Right cardiac atrium (tissue), 5 donors: ENCODE data around the gene LAMTOR3. TPM values are rescaled to one million over a fixed set of nuclear protein-coding genes. Genes with fewer than 3 reads are reported as not detected.

ENCODE experiments used
- ATAC-seq, 2 donors: fragments of 200-7000 bp; cut with Tn5 transposase; one replicate each; pipeline versions ENCODE4 v1.8.0 to v1.9.1; 2020; ENCODE audit warnings: moderate library complexity in 2 of 2, mild to moderate bottlenecking in 1 of 2
- DNase-seq, 3 donors: peaks; one replicate each; pipeline ENCODE4 v3.0.0-alpha.2; 2020
- H3K27ac ChIP-seq: one replicate; pipeline ENCODE4 v1.5.1; 2013; ENCODE audit warnings: mild to moderate bottlenecking, low read length, control low read depth, moderate library complexity
- H3K27me3 ChIP-seq: one replicate; pipeline ENCODE4 v1.6.1; 2013; ENCODE audit not compliant: control insufficient read depth, insufficient read depth
- H3K4me1 ChIP-seq: one replicate; pipeline ENCODE4 v1.6.1; 2013; ENCODE audit warnings: low read length; ENCODE audit not compliant: control insufficient read depth, insufficient read depth
- H3K4me3 ChIP-seq: one replicate; pipeline ENCODE4 v1.5.1; 2013; ENCODE audit warnings: low read length, control low read depth
- H3K9me3 ChIP-seq: one replicate; pipeline ENCODE4 v1.6.1; 2013; ENCODE audit warnings: low read length; ENCODE audit not compliant: control insufficient read depth
- WGBS: extraction: QIAGEN DNeasy Blood & Tissue Kit; methylation state at CpG from one replicate; pipeline ENCODE4 v1.1.7; 2013; 5-methylcytosine and 5-hydroxymethylcytosine counted together
- intact Hi-C, 4 donors: fragments of 100-400 bp; cut with DNase I; formaldehyde crosslinking; loops; one replicate each; pipeline versions ENCODE4 v1.11.0 to v1.14.0; 2022 to 2023
- polyA plus RNA-seq: library from polyadenylated mRNA; stranded (reverse); fragments of 200-250 nt; gene quantifications from one replicate; pipeline ENCODE4 v1.2.3, GENCODE V29; 2013
- total RNA-seq, 4 donors: library from RNA; stranded (reverse); fragmentation: NEBNext Ultra II Directional; extraction: Animal tissue kit (Norgen Biotek cat#: 25700); gene quantifications; one replicate each; pipeline ENCODE4 v1.2.1, GENCODE V29; 2021
- donor health status: healthy with polysubstance abuse.
- donor health status: DM: no; HTN: yes; CAD: no.
- donor health status: DM: no; HTN: no; CAD: no.
- donor health status: DM: no; HTN: yes; CAD: no; lungs with severe emphysema.
- donor health status: DM: yes; HTN: yes; CAD: no.

LAMTOR3 gene
- total and polyA plus RNA-seq, 5 donors: 24.9 to 46.7 (median 32.5) TPM

- Histone ChIP-seq H3K4me1 (no peaks in the 10 kb centered on the region), H3K4me3 (no peak overlapping the region), H3K27me3 (no peaks in the 10 kb centered on the region), H3K9me3 (no peaks in the 10 kb centered on the region), H3K27ac (no peak overlapping the region)
- WGBS: 88% methylated on average over 4 of the region's 4 CpGs
- ATAC-seq (no peak), DNase-seq (no peak)
- intact Hi-C loops: no loop called here
These were observed 45.6 kb downstream of the LAMTOR3 start for GRCh38 chr4:99848591-99849001.

GRCh38 chr4:99847362-99847976, 46.8 kb downstream of the LAMTOR3 start:
- no peaks in the 10 kb centered on the region for H3K4me1 ChIP-seq
- intact Hi-C loops: no loop called here
- H3K4me3 ChIP-seq: no peak overlapping the region
- DNase-seq (no peak), ATAC-seq (no peak)
- WGBS: 88% methylated on average over 10 of the region's 10 CpGs
- no peak overlapping the region for H3K27ac ChIP-seq
- H3K9me3 ChIP-seq: no peaks in the 10 kb centered on the region
- no peaks in the 10 kb centered on the region for H3K27me3 ChIP-seq

- WGBS: 64% methylated on average over 1 of the region's 1 CpG
- no peak overlapping the region for H3K27ac ChIP-seq
- H3K27me3 ChIP-seq: no peaks in the 10 kb centered on the region
- ATAC-seq (no peak), DNase-seq (no peak)
- no peaks in the 10 kb centered on the region for H3K4me1 ChIP-seq
- intact Hi-C loops: no loop called here
- H3K4me3 ChIP-seq: no peak overlapping the region
- H3K9me3 ChIP-seq: no peaks in the 10 kb centered on the region
These were observed 47.3 kb downstream of the LAMTOR3 start for GRCh38 chr4:99846891-99847290.

- H3K4me3 ChIP-seq: no peak overlapping the region
- WGBS: 80% methylated on average over 2 of the region's 2 CpGs
- no peaks in the 10 kb centered on the region for H3K9me3 ChIP-seq
- no peak for ATAC-seq
- DNase-seq: no peak
- H3K27me3 ChIP-seq: no peaks in the 10 kb centered on the region
- no peaks in the 10 kb centered on the region for H3K4me1 ChIP-seq
- H3K27ac ChIP-seq: no peak overlapping the region
- intact Hi-C loops: no loop called here
These were observed 48.3 kb downstream of the LAMTOR3 start for GRCh38 chr4:99845708-99846469.

- H3K4me1 ChIP-seq: no peaks in the 10 kb centered on the region
- ATAC-seq (no peak), DNase-seq (no peak)
- intact Hi-C loops: no loop called here
- 66% methylated on average over 1 of the region's 1 CpG for WGBS
- H3K4me3 ChIP-seq: no peak overlapping the region
- no peaks in the 10 kb centered on the region for H3K27me3 ChIP-seq
- H3K9me3 ChIP-seq: no peaks in the 10 kb centered on the region
- H3K27ac ChIP-seq: no peak overlapping the region
These were observed 49.0 kb downstream of the LAMTOR3 start for GRCh38 chr4:99845179-99845578.

GRCh38 chr4:99844048-99844447, 50.2 kb downstream of the LAMTOR3 start:
- intact Hi-C loops: no loop called here
- DNase-seq (no peak), ATAC-seq (no peak)
- Histone ChIP-seq H3K27me3 (no peaks in the 10 kb centered on the region), H3K4me1 (no peaks in the 10 kb centered on the region), H3K4me3 (no peak overlapping the region), H3K9me3 (no peaks in the 10 kb centered on the region), H3K27ac (no peak overlapping the region)
- 82% methylated on average over 7 of the region's 7 CpGs for WGBS

- no peak for DNase-seq
- Histone ChIP-seq H3K27ac (no peak overlapping the region), H3K9me3 (no peaks in the 10 kb centered on the region), H3K4me1 (no peaks in the 10 kb centered on the region), H3K27me3 (no peaks in the 10 kb centered on the region), H3K4me3 (no peak overlapping the region)
- intact Hi-C loops: no loop called here
- ATAC-seq: no peak
These were observed 50.8 kb downstream of the LAMTOR3 start for GRCh38 chr4:99843413-99843812.

- intact Hi-C loops: no loop called here
- ATAC-seq (no peak), DNase-seq (no peak)
- Histone ChIP-seq H3K27me3 (no peaks in the 10 kb centered on the region), H3K4me3 (no peak overlapping the region), H3K4me1 (no peaks in the 10 kb centered on the region), H3K27ac (no peak overlapping the region), H3K9me3 (no peaks in the 10 kb centered on the region)
- WGBS: 89% methylated on average over 4 of the region's 4 CpGs
These were observed 53.1 kb downstream of the LAMTOR3 start for GRCh38 chr4:99841129-99841528.

GRCh38 chr4:99838927-99839326, 55.3 kb downstream of the LAMTOR3 start:
- Histone ChIP-seq H3K4me1 (no peaks in the 10 kb centered on the region), H3K9me3 (no peaks in the 10 kb centered on the region), H3K4me3 (no peak overlapping the region), H3K27me3 (no peaks in the 10 kb centered on the region), H3K27ac (no peak overlapping the region)
- 81% methylated on average over 2 of the region's 2 CpGs for WGBS
- intact Hi-C loops: no loop called here
- DNase-seq (no peak), ATAC-seq (no peak)

GRCh38 chr4:99835942-99836341, 58.3 kb downstream of the LAMTOR3 start:
- H3K4me1 ChIP-seq: no peaks in the 10 kb centered on the region
- ATAC-seq: no peak
- intact Hi-C loops: no loop called here
- no peaks in the 10 kb centered on the region for H3K9me3 ChIP-seq
- no peaks in the 10 kb centered on the region for H3K27me3 ChIP-seq
- H3K27ac ChIP-seq: no peak overlapping the region
- H3K4me3 ChIP-seq: no peak overlapping the region
- 91% methylated on average over 2 of the region's 2 CpGs for WGBS
- DNase-seq: no peak

- ATAC-seq (no peak), DNase-seq (no peak)
- intact Hi-C loops: no loop called here
- no peak overlapping the region for H3K27ac ChIP-seq
- WGBS: 93% methylated on average over 7 of the region's 7 CpGs
- H3K27me3 ChIP-seq: no peaks in the 10 kb centered on the region
- H3K4me3 ChIP-seq: no peak overlapping the region
- no peaks in the 10 kb centered on the region for H3K9me3 ChIP-seq
- H3K4me1 ChIP-seq: no peaks in the 10 kb centered on the region
These were observed 59.7 kb downstream of the LAMTOR3 start for GRCh38 chr4:99834569-99834968.
